SK-N-SH treated with all-trans-retinoic acid at 6 μM for 48 hours (cell line): Measurements from ENCODE around the gene PCSK2.

ENCODE experiments used
- PPARA ChIP-seq: fragments of 250-450 bp; sonication (Bioruptor Pico); IDR thresholded peaks from 2 replicates; pipeline ENCODE4 v1.5.0; 2020; ENCODE audit warnings: mild to moderate bottlenecking, borderline replicate concordance
- TF ChIP-seq, protein P1 (sequence below): fragments of 250-450 bp; sonication (Bioruptor Pico); IDR thresholded peaks from 2 replicates; pipeline ENCODE4 v1.5.1; 2020; ENCODE audit warnings: low read depth, mild to moderate bottlenecking, moderate library complexity

DNA sequence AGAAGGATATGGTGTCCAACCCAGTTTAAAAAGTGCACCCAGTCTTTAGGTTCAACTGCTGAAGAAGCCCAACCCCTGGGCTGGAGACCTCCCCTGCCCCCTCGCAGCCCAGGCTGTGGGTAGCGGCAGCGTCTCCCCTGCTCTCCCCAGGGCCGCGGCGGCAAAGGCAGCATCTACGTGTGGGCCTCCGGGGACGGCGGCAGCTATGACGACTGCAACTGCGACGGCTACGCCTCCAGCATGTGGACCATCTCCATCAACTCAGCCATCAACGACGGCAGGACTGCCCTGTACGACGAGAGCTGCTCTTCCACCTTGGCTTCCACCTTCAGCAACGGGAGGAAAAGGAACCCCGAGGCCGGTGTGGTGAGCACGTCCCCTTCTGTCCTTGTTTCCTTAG is 226.8 kb downstream of the PCSK2 start:
- TF ChIP-seq, protein P1, sequence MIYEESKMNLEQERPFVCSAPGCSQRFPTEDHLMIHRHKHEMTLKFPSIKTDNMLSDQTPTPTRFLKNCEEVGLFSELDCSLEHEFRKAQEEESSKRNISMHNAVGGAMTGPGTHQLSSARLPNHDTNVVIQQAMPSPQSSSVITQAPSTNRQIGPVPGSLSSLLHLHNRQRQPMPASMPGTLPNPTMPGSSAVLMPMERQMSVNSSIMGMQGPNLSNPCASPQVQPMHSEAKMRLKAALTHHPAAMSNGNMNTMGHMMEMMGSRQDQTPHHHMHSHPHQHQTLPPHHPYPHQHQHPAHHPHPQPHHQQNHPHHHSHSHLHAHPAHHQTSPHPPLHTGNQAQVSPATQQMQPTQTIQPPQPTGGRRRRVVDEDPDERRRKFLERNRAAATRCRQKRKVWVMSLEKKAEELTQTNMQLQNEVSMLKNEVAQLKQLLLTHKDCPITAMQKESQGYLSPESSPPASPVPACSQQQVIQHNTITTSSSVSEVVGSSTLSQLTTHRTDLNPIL (CRISPR knock-in tag): no peak
- TF ChIP-seq PPARA: no peak
